ENCODE data around the gene WNT5A. TPM values are rescaled to one million over a fixed set of nuclear protein-coding genes. Genes with fewer than 3 reads are reported as not detected.

WNT5A gene
- not detected for total RNA-seq

GRCh38 chr3:55486857-55487380, at the start of gene WNT5A:
Gene WNT5A (minus strand): TSS chr3:55487306. CDS start chr3:55486985, 321 bp downstream.
- CTCF ChIA-PET: interaction anchor here (1.0 to 1.8 kb wide), 2 partner anchors 764 to 773 kb away, joined by 4 to 6 read pairs; no protein-coding TSS in a partner anchor
- peaks cover 17% of the 10 kb centered on the region for H3K4me1 Mint-ChIP-seq (ENCODE audit: low read depth)
- no peaks in the 10 kb centered on the region for H3K9me3 Mint-ChIP-seq
- no peaks in the 10 kb centered on the region for H3K36me3 Mint-ChIP-seq (ENCODE audit: low read depth)
- POLR2A ChIA-PET: no interaction called here
- DNase-seq (no peak), ATAC-seq (no peak)
- peaks cover 74% of the 10 kb centered on the region for H3K27me3 Mint-ChIP-seq
- intact Hi-C loops (cut with micrococcal nuclease): loop anchor here (10.0 kb wide), 2 partner anchors 258 to 768 kb away; no protein-coding TSS in a partner anchor
- H3K4me3 Mint-ChIP-seq: peak within 1 kb of the TSS; percentile 62
- TF ChIP-seq, protein P1, sequence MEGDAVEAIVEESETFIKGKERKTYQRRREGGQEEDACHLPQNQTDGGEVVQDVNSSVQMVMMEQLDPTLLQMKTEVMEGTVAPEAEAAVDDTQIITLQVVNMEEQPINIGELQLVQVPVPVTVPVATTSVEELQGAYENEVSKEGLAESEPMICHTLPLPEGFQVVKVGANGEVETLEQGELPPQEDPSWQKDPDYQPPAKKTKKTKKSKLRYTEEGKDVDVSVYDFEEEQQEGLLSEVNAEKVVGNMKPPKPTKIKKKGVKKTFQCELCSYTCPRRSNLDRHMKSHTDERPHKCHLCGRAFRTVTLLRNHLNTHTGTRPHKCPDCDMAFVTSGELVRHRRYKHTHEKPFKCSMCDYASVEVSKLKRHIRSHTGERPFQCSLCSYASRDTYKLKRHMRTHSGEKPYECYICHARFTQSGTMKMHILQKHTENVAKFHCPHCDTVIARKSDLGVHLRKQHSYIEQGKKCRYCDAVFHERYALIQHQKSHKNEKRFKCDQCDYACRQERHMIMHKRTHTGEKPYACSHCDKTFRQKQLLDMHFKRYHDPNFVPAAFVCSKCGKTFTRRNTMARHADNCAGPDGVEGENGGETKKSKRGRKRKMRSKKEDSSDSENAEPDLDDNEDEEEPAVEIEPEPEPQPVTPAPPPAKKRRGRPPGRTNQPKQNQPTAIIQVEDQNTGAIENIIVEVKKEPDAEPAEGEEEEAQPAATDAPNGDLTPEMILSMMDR (IDR thresholded peaks at IDR 0.05): no peak
- no peak within 1 kb of the TSS for H3K27ac Mint-ChIP-seq

- POLR2A ChIA-PET: no interaction called here
- Mint-ChIP-seq H3K27ac (no peak overlapping the region), H3K9me3 (no peaks in the 10 kb centered on the region), H3K4me1 (ENCODE audit: low read depth) (no peaks in the 10 kb centered on the region), H3K36me3 (ENCODE audit: low read depth) (no peaks in the 10 kb centered on the region), H3K4me3 (no peak overlapping the region), H3K27me3 (no peaks in the 10 kb centered on the region)
- TF ChIP-seq, protein P1 (IDR thresholded peaks at IDR 0.05): no peak
- CTCF ChIA-PET: no interaction called here
- ATAC-seq: no peak
- DNase-seq: no peak
- intact Hi-C loops (cut with micrococcal nuclease): no loop called here
These were observed 47.8 kb upstream of the WNT5A start for GRCh38 chr3:55534876-55535275.

- ATAC-seq: no peak
- no peaks in the 10 kb centered on the region for H3K36me3 Mint-ChIP-seq (ENCODE audit: low read depth)
- no peaks in the 10 kb centered on the region for H3K9me3 Mint-ChIP-seq
- TF ChIP-seq, protein P1 (IDR thresholded peaks at IDR 0.05): no peak
- ChIA-PET POLR2A (no interaction called here), CTCF (no interaction called here)
- H3K27me3 Mint-ChIP-seq: no peaks in the 10 kb centered on the region
- no peak overlapping the region for H3K4me3 Mint-ChIP-seq
- H3K27ac Mint-ChIP-seq: no peak overlapping the region
- no peaks in the 10 kb centered on the region for H3K4me1 Mint-ChIP-seq (ENCODE audit: low read depth)
- intact Hi-C loops (cut with micrococcal nuclease): no loop called here
- DNase-seq: no peak
These were observed 45.7 kb upstream of the WNT5A start for GRCh38 chr3:55532806-55533205.

GRCh38 chr3:55531321-55531720, 44.2 kb upstream of the WNT5A start:
- ATAC-seq: no peak
- CTCF ChIA-PET: interaction anchor here (0.8 kb wide), 1 partner anchor 11 kb away, joined by 4 read pairs; no protein-coding TSS in a partner anchor
- intact Hi-C loops (cut with micrococcal nuclease): no loop called here

DNA sequence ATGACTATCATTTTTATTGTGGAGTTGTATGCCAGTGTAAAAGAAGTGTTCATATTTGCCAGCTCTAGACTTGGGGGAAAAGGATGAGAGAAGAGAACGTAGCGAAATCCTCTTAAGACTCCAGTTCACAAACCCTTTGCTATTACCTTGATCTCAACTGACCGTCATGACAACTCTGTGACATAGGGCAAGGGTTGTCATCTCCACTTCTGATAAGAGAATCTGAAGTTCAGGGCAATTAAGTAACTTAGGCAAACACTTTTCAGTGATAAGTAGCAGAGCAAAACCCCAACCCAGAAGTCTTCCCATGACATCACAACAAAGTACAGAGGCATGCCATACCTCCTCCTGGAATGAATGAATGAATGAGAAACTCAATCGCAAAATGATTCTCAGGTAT, 40.3 kb upstream of the WNT5A start:
- H3K36me3 Mint-ChIP-seq (ENCODE audit: low read depth): no peaks in the 10 kb centered on the region
- H3K27ac Mint-ChIP-seq: no peak overlapping the region
- ATAC-seq: no peak
- TF ChIP-seq, protein P1 (IDR thresholded peaks at IDR 0.05): no peak
- no peaks in the 10 kb centered on the region for H3K9me3 Mint-ChIP-seq
- ChIA-PET CTCF (no interaction called here), POLR2A (no interaction called here)
- DNase-seq: no peak
- intact Hi-C loops (cut with micrococcal nuclease): no loop called here
- no peaks in the 10 kb centered on the region for H3K27me3 Mint-ChIP-seq
- no peak overlapping the region for H3K4me3 Mint-ChIP-seq
- no peaks in the 10 kb centered on the region for H3K4me1 Mint-ChIP-seq (ENCODE audit: low read depth)

More at GRCh38 chr3:55531321-55531720, 44.2 kb upstream of the WNT5A start:
- Mint-ChIP-seq H3K4me3 (no peak overlapping the region), H3K4me1 (ENCODE audit: low read depth) (no peaks in the 10 kb centered on the region), H3K27ac (no peak overlapping the region), H3K36me3 (ENCODE audit: low read depth) (no peaks in the 10 kb centered on the region), H3K27me3 (no peaks in the 10 kb centered on the region), H3K9me3 (no peaks in the 10 kb centered on the region)
- POLR2A ChIA-PET: no interaction called here
- TF ChIP-seq, protein P1 (IDR thresholded peaks at IDR 0.05): no peak
- DNase-seq: no peak

Measured in activated CD8-positive, alpha-beta T cell treated with anti-CD3 and anti-CD28 coated beads for 36 hours (primary cell).